Psoas muscle (tissue), 8 donors: ENCODE results near the gene ARHGEF9. TPM values are rescaled to one million over a fixed set of nuclear protein-coding genes. Genes with fewer than 3 reads are reported as not detected.
A peak's percentile ranks its signal among the peaks of the same experiment; 100 is the strongest.
"Not testable (repeated sequence)": the region's sequence is repeated elsewhere in the genome, so short reads cannot be mapped to it uniquely, and the experiment has no call there.

Experiments
- ATAC-seq, 4 donors: fragments of 200-7000 bp; cut with Tn5 transposase; one replicate each; pipeline ENCODE4 v1.9.1; 2020; ENCODE audit warnings: moderate library complexity in 3 of 4, mild to moderate bottlenecking in 2 of 4
- DNase-seq, 2 donors: peaks; one replicate each; pipeline ENCODE4 v3.0.0-alpha.2; 2020
- H3K27ac ChIP-seq: fragments of 200-600 bp; one replicate; pipeline ENCODE4 v1.8.0; 2022
- H3K27me3 ChIP-seq, 3 donors: fragments of 200-600 bp in 1 of 3; one replicate each; pipeline versions ENCODE4 v1.6.1 to v1.8.0; 2013 to 2022; ENCODE audit warnings: low read length in 2 of 3, mild to moderate bottlenecking in 2 of 3, moderate library complexity in 1 of 3; ENCODE audit not compliant: insufficient read depth in 3 of 3
- H3K36me3 ChIP-seq, 2 donors: fragments of 200-600 bp in 1 of 2; one replicate each; pipeline versions ENCODE4 v1.6.1 to v1.8.0; 2013 to 2022; ENCODE audit warnings: low read depth in 1 of 2, mild to moderate bottlenecking in 1 of 2, moderate library complexity in 1 of 2; ENCODE audit not compliant: insufficient read depth in 1 of 2
- H3K4me1 ChIP-seq: fragments of 200-600 bp; one replicate; pipeline ENCODE4 v1.8.0; 2022
- H3K4me3 ChIP-seq: fragments of 200-600 bp; one replicate; pipeline ENCODE4 v1.8.0; 2022; ENCODE audit warnings: mild to moderate bottlenecking
- H3K9me3 ChIP-seq: fragments of 200-600 bp; one replicate; pipeline ENCODE4 v1.8.0; 2022
- WGBS, 3 donors: extraction: QIAGEN DNeasy Blood & Tissue Kit; methylation state at CpG; one replicate each; pipeline versions ENCODE4 v1.1.6 to v1.1.7; 2013; 5-methylcytosine and 5-hydroxymethylcytosine counted together
- intact Hi-C, 2 donors: fragments of 100-400 bp; cut with DNase I; formaldehyde crosslinking; loops; one replicate each; pipeline versions ENCODE4 v1.11.0 to v1.14.2; 2022
- polyA plus RNA-seq, 3 donors: library from polyadenylated mRNA; stranded (reverse); fragments of 200-250 nt; gene quantifications; one replicate each; pipeline ENCODE4 v1.2.3, GENCODE V29; 2013
- total RNA-seq, 4 donors: library from RNA; stranded (reverse); fragmentation: NEBNext Ultra II Directional in 2 of 4; extraction: Animal tissue kit (Norgen Biotek cat#: 25700) in 2 of 4; gene quantifications; one replicate each; pipeline versions ENCODE4 v1.2.1 to v1.2.4, GENCODE V29; 2021 to 2023
- TF ChIP-seq, protein P1 (sequence below): fragments of 200-600 bp; IDR thresholded peaks from one replicate; pipeline ENCODE4 v1.8.0; 2022; ENCODE audit warnings: antibody characterized with exemption
- donor health status: healthy with polysubstance abuse.
- donor health status: DM: no; HTN: no; CAD: no; lungs with moderate emphysema.
- donor health status: Bipolar disorder and iron deficiency.
- donor health status: healthy.
- donor health status: DM: yes; HTN: yes; CAD: no.
- donor health status: DM: no; HTN: no; CAD: no.
- donor health status: DM: no; HTN: no; CAD: no.
- donor health status: DM: yes; HTN: yes; CAD: no.

The ARHGEF9 gene
- total and polyA plus RNA-seq, 7 donors = 1.6 to 9.4 (median 4.7) TPM

DNA sequence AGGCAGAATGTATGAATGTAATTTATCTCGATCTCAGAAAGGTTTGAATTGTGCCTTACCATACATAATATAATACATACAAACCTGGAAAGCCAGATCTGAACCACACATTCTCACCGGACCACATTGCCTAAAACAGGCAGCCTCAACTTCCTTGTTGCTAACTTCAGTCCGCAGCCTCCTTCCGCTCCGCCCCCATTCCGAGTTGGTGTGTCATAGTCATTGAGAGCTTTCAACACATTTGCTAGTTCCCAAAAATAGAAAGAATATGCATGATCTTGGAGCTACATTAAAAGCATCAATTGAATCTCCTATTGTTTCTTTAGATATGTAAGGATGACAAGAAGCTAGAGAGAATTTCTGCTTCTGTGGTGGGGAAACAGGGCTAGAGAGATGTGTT lies 127.2 kb downstream of the ARHGEF9 start:
- WGBS, 3 donors = 69 to 80% (median 77%) methylated on average over 6 of the region's 6 CpGs
- no peaks in the 10 kb centered on the region for H3K36me3 ChIP-seq
- intact Hi-C loops = no loop called here
- no peak overlapping the region for H3K27ac ChIP-seq
- H3K9me3 ChIP-seq = no peaks in the 10 kb centered on the region
- H3K27me3 ChIP-seq = peaks cover 0 to 7% (median 0%) of the 10 kb centered on the region in 3 donors
- H3K4me1 ChIP-seq = no peaks in the 10 kb centered on the region
- no peak overlapping the region for H3K4me3 ChIP-seq
- TF ChIP-seq, protein P1, sequence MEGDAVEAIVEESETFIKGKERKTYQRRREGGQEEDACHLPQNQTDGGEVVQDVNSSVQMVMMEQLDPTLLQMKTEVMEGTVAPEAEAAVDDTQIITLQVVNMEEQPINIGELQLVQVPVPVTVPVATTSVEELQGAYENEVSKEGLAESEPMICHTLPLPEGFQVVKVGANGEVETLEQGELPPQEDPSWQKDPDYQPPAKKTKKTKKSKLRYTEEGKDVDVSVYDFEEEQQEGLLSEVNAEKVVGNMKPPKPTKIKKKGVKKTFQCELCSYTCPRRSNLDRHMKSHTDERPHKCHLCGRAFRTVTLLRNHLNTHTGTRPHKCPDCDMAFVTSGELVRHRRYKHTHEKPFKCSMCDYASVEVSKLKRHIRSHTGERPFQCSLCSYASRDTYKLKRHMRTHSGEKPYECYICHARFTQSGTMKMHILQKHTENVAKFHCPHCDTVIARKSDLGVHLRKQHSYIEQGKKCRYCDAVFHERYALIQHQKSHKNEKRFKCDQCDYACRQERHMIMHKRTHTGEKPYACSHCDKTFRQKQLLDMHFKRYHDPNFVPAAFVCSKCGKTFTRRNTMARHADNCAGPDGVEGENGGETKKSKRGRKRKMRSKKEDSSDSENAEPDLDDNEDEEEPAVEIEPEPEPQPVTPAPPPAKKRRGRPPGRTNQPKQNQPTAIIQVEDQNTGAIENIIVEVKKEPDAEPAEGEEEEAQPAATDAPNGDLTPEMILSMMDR = no peak
- ATAC-seq = peak in 3 of 4 donors; percentile 32 to 65 (median 59)
- peak; percentile 24 to 50 for DNase-seq

DNA sequence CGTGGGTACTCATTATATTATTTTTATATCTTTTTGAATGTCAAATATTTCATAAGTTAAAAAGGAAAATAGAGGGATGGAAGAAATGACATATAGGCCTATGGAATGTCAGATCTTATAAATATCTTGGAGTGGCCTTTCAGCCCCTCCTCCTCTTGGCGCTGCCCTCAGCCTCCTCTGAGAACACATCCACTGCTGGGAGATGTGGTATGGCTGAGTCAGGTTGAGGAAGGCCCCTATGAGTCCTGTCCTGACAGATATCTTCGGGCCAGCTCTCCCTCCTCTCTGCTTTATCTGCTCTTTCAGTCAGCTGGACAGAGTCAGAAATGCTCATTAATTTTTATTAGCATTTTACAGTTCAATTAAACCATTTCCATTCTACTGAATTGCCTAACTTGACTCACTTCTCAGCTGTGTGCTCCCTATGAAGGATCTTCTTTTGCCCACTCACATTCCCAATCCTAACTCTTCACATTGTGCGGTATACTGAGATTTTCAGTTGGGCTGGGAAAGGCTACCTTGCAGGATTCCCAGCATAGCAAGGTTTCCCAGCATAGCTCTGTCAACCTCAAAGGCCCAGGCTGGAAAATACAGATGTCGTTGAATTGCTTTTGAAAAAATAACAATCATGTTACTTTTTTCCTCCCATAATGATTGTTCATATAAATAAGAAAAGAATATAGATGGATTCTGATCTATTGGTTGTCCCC lies 128.0 kb downstream of the ARHGEF9 start:
- Histone ChIP-seq H3K36me3 (no peaks in the 10 kb centered on the region), H3K4me1 (no peaks in the 10 kb centered on the region), H3K27me3 (peaks cover 0 to 7% (median 0%) of the 10 kb centered on the region in 3 donors), H3K27ac (no peak overlapping the region), H3K9me3 (no peaks in the 10 kb centered on the region), H3K4me3 (no peak overlapping the region)
- DNase-seq (no peak), ATAC-seq (no peak)
- WGBS, 3 donors = 76 to 86% (median 81%) methylated on average over 4 to 5 of the region's 5 CpGs
- intact Hi-C loops = no loop called here
- TF ChIP-seq, protein P1 = no peak

- H3K27ac ChIP-seq = no peak overlapping the region
- H3K4me1 ChIP-seq = no peaks in the 10 kb centered on the region
- intact Hi-C loops = no loop called here
- no peaks in the 10 kb centered on the region for H3K36me3 ChIP-seq
- H3K27me3 ChIP-seq = no peaks in the 10 kb centered on the region
- no peaks in the 10 kb centered on the region for H3K9me3 ChIP-seq
- 61 to 82% (median 77%) methylated on average over 7 of the region's 7 CpGs for WGBS, 3 donors
- DNase-seq (no peak), ATAC-seq (no peak)
- TF ChIP-seq, protein P1 = no peak
- no peak overlapping the region for H3K4me3 ChIP-seq
Observed at GRCh38 chrX:63652086-63652765, 132.8 kb downstream of the ARHGEF9 start.

- intact Hi-C loops, H3K4me1 ChIP-seq, H3K36me3 ChIP-seq, DNase-seq, H3K27ac ChIP-seq, H3K27me3 ChIP-seq, H3K4me3 ChIP-seq, H3K9me3 ChIP-seq, ATAC-seq: not testable (repeated sequence)
- 77 to 100% (median 98%) methylated on average over 2 of the region's 2 CpGs for WGBS, 3 donors
Observed at GRCh38 chrX:63645748-63646147, 139.3 kb downstream of the ARHGEF9 start.

GRCh38 chrX:63635750-63636149 lies 149.3 kb downstream of the ARHGEF9 start:
- Histone ChIP-seq H3K9me3 (peaks cover 5% of the 10 kb centered on the region), H3K4me3 (no peak overlapping the region), H3K36me3 (peaks cover 0 to 5% of the 10 kb centered on the region in 2 donors), H3K27ac (no peak overlapping the region), H3K4me1 (no peaks in the 10 kb centered on the region), H3K27me3 (peaks cover 0 to 9% (median 0%) of the 10 kb centered on the region in 3 donors)
- ATAC-seq (no peak), DNase-seq (no peak)
- WGBS, 3 donors = 67 to 85% (median 72%) methylated on average over 5 of the region's 5 CpGs
- TF ChIP-seq, protein P1 = no peak
- intact Hi-C loops = no loop called here
